Activated naive CD8-positive, alpha-beta T cell treated with anti-CD3 and anti-CD28 coated beads, Interleukin-2, amount 50 U/mL, for 24 hours (primary cell): ENCODE data around the gene H19.
A peak's percentile ranks its signal among the peaks of the same experiment; 100 is the strongest.

Source experiments
- ATAC-seq: fragments of 150-1000 bp; cut with Tn5 transposase; one replicate; pipeline ENCODE4 v1.10.0; 2021
- DNase-seq: peaks from one replicate; pipeline ENCODE4 v3.0.0; 2021
- H3K27ac Mint-ChIP-seq: one replicate; pipeline ENCODE4 v1.8.0; 2021; ENCODE audit warnings: mild to moderate bottlenecking, mixed read lengths
- H3K27me3 Mint-ChIP-seq: one replicate; pipeline ENCODE4 v1.8.0; 2021; ENCODE audit warnings: mixed read lengths
- H3K36me3 Mint-ChIP-seq: one replicate; pipeline ENCODE4 v1.8.0; 2021; ENCODE audit warnings: low read depth, mixed read lengths
- H3K4me1 Mint-ChIP-seq: one replicate; pipeline ENCODE4 v1.8.0; 2021; ENCODE audit warnings: mixed read lengths
- H3K4me3 Mint-ChIP-seq: one replicate; pipeline ENCODE4 v1.8.0; 2021; ENCODE audit warnings: mild to moderate bottlenecking, moderate library complexity, mixed read lengths
- H3K9me3 Mint-ChIP-seq: one replicate; pipeline ENCODE4 v1.8.0; 2021; ENCODE audit warnings: mixed read lengths

Gene H19

GRCh38 chr11:1946812-1947484 is 50.7 kb downstream of the H19 start, which contains the start of gene MRPL23:
Gene MRPL23 (plus strand): TSS chr11:1947332. CDS start chr11:1947363, 31 bp downstream.
- H3K27ac Mint-ChIP-seq: no peak within 1 kb of the TSS
- H3K27me3 Mint-ChIP-seq: no peaks in the 10 kb centered on the region
- no peaks in the 10 kb centered on the region for H3K9me3 Mint-ChIP-seq
- DNase-seq (peak; percentile 14), ATAC-seq (peak; percentile 69)
- no peak within 1 kb of the TSS for H3K4me3 Mint-ChIP-seq
- H3K4me1 Mint-ChIP-seq: no peaks in the 10 kb centered on the region
- no peaks in the 10 kb centered on the region for H3K36me3 Mint-ChIP-seq
